GM12878 (cell line): ENCODE results near the gene GNAT1. TPM values are rescaled to one million over a fixed set of nuclear protein-coding genes. Genes with fewer than 3 reads are reported as not detected.

ENCODE experiments used
- ATAC-seq: fragments of 200-7000 bp; cut with Tn5 transposase; 3 replicates; pipeline ENCODE4 v1.9.1; 2020; ENCODE audit warnings: mild to moderate bottlenecking, moderate library complexity
- BruUV-seq: library from RNA; stranded (reverse); fragments of 400-500 nt; replicated peaks from 2 replicates; lab custom pipeline; 2021; lab: Mats Ljungman, UMichigan
- CTCF ChIA-PET: fragments of 300-600 bp; sonication (Branson Sonifier 250); formaldehyde crosslinking; extraction: SDS; loops from one replicate; lab custom pipeline; 2021; ENCODE audit warnings: inconsistent platforms; lab: Yijun Ruan, JAX
- POLR2A ChIA-PET: fragments of 350-600 bp; formaldehyde crosslinking; extraction: SDS; loops from one replicate; lab custom pipeline; 2021; ENCODE audit warnings: inconsistent platforms; lab: Charles Lee
- RAD21 ChIA-PET: fragments of 300-600 bp; sonication (Branson Sonifier 250); formaldehyde crosslinking; loops from one replicate; lab custom pipeline; 2023; ENCODE audit warnings: antibody characterized with exemption; ENCODE audit not compliant: unreplicated experiment; lab: Charles Lee
- SMC1A ChIA-PET: fragments of 300-600 bp; sonication (Branson Sonifier 250); formaldehyde crosslinking; loops from one replicate; lab custom pipeline; 2023; ENCODE audit not compliant: unreplicated experiment, uncharacterized antibody; lab: Charles Lee
- DNase-seq: peaks from one replicate; pipeline ENCODE4 v3.0.0-alpha.2; 2011; ENCODE audit warnings: low read depth, low spot score
- FAIRE-seq: peaks from 3 replicates; lab custom pipeline; 2011; peaks lifted over from hg19 to GRCh38; lab: Jason Lieb, UNC
- H2AFZ ChIP-seq: 2 replicates; pipeline ENCODE4 v1.6.0; 2011; ENCODE audit warnings: low read depth, low read length, control low read depth; ENCODE audit not compliant: control insufficient read depth
- H3K27ac ChIP-seq: 2 replicates; pipeline ENCODE4 v1.5.1; 2011; ENCODE audit warnings: control low read depth; ENCODE audit not compliant: control insufficient read depth, insufficient read depth
- H3K27me3 ChIP-seq, 2 experiments: replicated peaks in 1 of 2; 2 replicates each; pipeline versions ENCODE4 v1.6.0 to v1.6.1; 2011; ENCODE audit warnings: low read length in 1 of 2; ENCODE audit not compliant: control insufficient read depth in 2 of 2, insufficient read depth in 2 of 2
- H3K36me3 ChIP-seq, 2 experiments: 2 replicates each; pipeline ENCODE4 v1.5.1; 2011; ENCODE audit warnings: low read length in 1 of 2; ENCODE audit not compliant: control insufficient read depth in 2 of 2, insufficient read depth in 2 of 2
- H3K4me1 ChIP-seq: 2 replicates; pipeline ENCODE4 v1.6.1; 2011; ENCODE audit warnings: mild to moderate bottlenecking, low read length, moderate library complexity, mixed read lengths; ENCODE audit not compliant: control insufficient read depth, insufficient read depth
- H3K4me2 ChIP-seq: 2 replicates; pipeline ENCODE4 v1.6.0; 2011; ENCODE audit warnings: control low read depth; ENCODE audit not compliant: control insufficient read depth, insufficient read depth
- H3K4me3 ChIP-seq: fragments of 200-600 bp; sonication (generic); 2 replicates; pipeline ENCODE4 v1.5.1; 2016
- H3K79me2 ChIP-seq: 2 replicates; pipeline ENCODE4 v1.6.0; 2011; ENCODE audit warnings: low read length; ENCODE audit not compliant: control insufficient read depth, insufficient read depth
- H3K9ac ChIP-seq: 2 replicates; pipeline ENCODE4 v1.8.0; 2011; ENCODE audit warnings: low read length, control low read depth, mixed read lengths; ENCODE audit not compliant: control insufficient read depth, insufficient read depth
- H3K9me3 ChIP-seq: replicated peaks from 3 replicates; pipeline ENCODE4 v1.5.1; 2011; ENCODE audit warnings: mild to moderate bottlenecking, low read length; ENCODE audit not compliant: control insufficient read depth, insufficient read depth
- H4K20me1 ChIP-seq: 2 replicates; pipeline ENCODE4 v1.6.0; 2011; ENCODE audit not compliant: control insufficient read depth, insufficient read depth
- CHD2 ChIP-seq: IDR thresholded peaks from 2 replicates; pipeline ENCODE4 v1.6.1; 2011; ENCODE audit warnings: low read depth, low read length, improper control_type of control experiment, borderline replicate concordance
- CREB1 ChIP-seq: IDR thresholded peaks from 2 replicates; pipeline ENCODE4 v1.6.1; 2012; ENCODE audit warnings: low read depth, mild to moderate bottlenecking, inconsistent platforms
- EED ChIP-seq: sonication (generic); IDR thresholded peaks from 2 replicates; pipeline ENCODE4 v1.6.1; 2016; ENCODE audit warnings: antibody characterized with exemption, low read depth
- ESRRA ChIP-seq: IDR thresholded peaks from 2 replicates; pipeline ENCODE4 v1.6.1; 2012; ENCODE audit warnings: mild to moderate bottlenecking, low read length, improper control_type of control experiment
- KAT2A ChIP-seq: conservative IDR thresholded peaks from 2 replicates; pipeline ENCODE4 v1.6.1; 2011; ENCODE audit warnings: low read depth, low read length; ENCODE audit not compliant: control insufficient read depth
- MEF2A ChIP-seq: IDR thresholded peaks from 2 replicates; pipeline ENCODE4 v1.6.1; 2011; ENCODE audit warnings: low read depth, mild to moderate bottlenecking, low read length, moderate library complexity; ENCODE audit not compliant: insufficient read depth
- MXI1 ChIP-seq: fragments of 150-350 bp; IDR thresholded peaks from 2 replicates; pipeline ENCODE4 v1.6.1; 2011; ENCODE audit warnings: low read depth, mild to moderate bottlenecking, inconsistent platforms, low read length, improper control_type of control experiment
- NR2C1 ChIP-seq: fragments of 450-650 bp; IDR thresholded peaks from 2 replicates; pipeline ENCODE4 v1.6.1; 2017; ENCODE audit warnings: antibody characterized with exemption, mild to moderate bottlenecking, moderate library complexity
- PML ChIP-seq: IDR thresholded peaks from 2 replicates; pipeline ENCODE4 v1.6.1; 2012; ENCODE audit warnings: low read length, inconsistent platforms
- POLR2AphosphoS2 ChIP-seq: IDR thresholded peaks from 2 replicates; pipeline ENCODE4 v1.6.1; 2011; ENCODE audit warnings: low read depth, mild to moderate bottlenecking, low read length, improper control_type of control experiment, moderate library complexity
- POLR2AphosphoS5 ChIP-seq: IDR thresholded peaks from 2 replicates; pipeline ENCODE4 v1.6.1; 2011; ENCODE audit warnings: mild to moderate bottlenecking, low read length, inconsistent platforms
- RCOR1 ChIP-seq: conservative IDR thresholded peaks from 2 replicates; pipeline ENCODE4 v1.6.1; 2012; ENCODE audit warnings: low read depth, low read length, improper control_type of control experiment
- RELA ChIP-seq: fragments of 450-650 bp; IDR thresholded peaks from 2 replicates; pipeline ENCODE4 v1.8.0; 2014; ENCODE audit warnings: borderline replicate concordance; ENCODE audit not compliant: partially characterized antibody
- SUZ12 ChIP-seq: fragments of 200-600 bp; sonication (generic); IDR thresholded peaks from one replicate; pipeline ENCODE4 v1.6.1; 2018; ENCODE audit warnings: antibody characterized with exemption, mild to moderate bottlenecking; ENCODE audit not compliant: unreplicated experiment
- YY1 ChIP-seq: IDR thresholded peaks from 2 replicates; pipeline ENCODE4 v1.6.1; 2011; ENCODE audit warnings: low read depth, mild to moderate bottlenecking, low read length
- WGBS: methylation state at CpG from one replicate; pipeline ENCODE4 v1.1.6; 2016; ENCODE audit warnings: low lambda C conversion rate; ENCODE audit not compliant: insufficient replicate concordance, insufficient coverage; ENCODE audit errors: missing lambda C conversion rate; 5-methylcytosine and 5-hydroxymethylcytosine counted together
- in situ Hi-C: fragments of 300-500 bp; cut with MboI; formaldehyde crosslinking; loops from 9 replicates; pipeline ENCODE4 v1.14.3; 2018; ENCODE audit warnings: mixed read lengths
- intact Hi-C: fragments of 100-400 bp; cut with micrococcal nuclease; formaldehyde crosslinking; loops from one replicate; pipeline ENCODE4 v1.14.2; 2022; ENCODE audit not compliant: unreplicated experiment
- polyA plus RNA-seq, 11 experiments: library from polyadenylated mRNA; depleted of rRNA in 4 of 11; unstranded in 6 of 11; stranded (reverse) in 5 of 11; fragments of >200 nt; fragmentation: Nextera tagmentation in 4 of 11; fragmentation: Illumina TruSeq in 1 of 11; extraction: Ambion mirVana in 4 of 11; extraction: Trizol in 1 of 11; gene quantifications; 1 replicate in 1 of 11; 2 replicates in 10 of 11; pipeline versions ENCODE4 v1.2.1 to v1.2.3, GENCODE V29; 2011 to 2016; ENCODE audit warnings: inconsistent platforms in 2 of 11, missing spikeins in 2 of 11, low read depth in 1 of 11
- total RNA-seq, 4 experiments: library from RNA; depleted of rRNA in 3 of 4; stranded (reverse); fragments of >200 nt in 3 of 4; fragmentation: Illumina TruSeq in 1 of 4; extraction: Trizol in 1 of 4; gene quantifications; 2 replicates each; pipeline versions ENCODE4 v1.2.1 to v1.2.3, GENCODE V29; 2013 to 2021
- TF ChIP-seq, protein P1 (sequence below): fragments of 450-650 bp; IDR thresholded peaks from 2 replicates; pipeline ENCODE4 v1.6.1; 2016; ENCODE audit warnings: mild to moderate bottlenecking

GNAT1 gene
- total and polyA plus RNA-seq, 10 of the 15 experiments (the other 5 are each of a cell fraction or from before 2014, with no cell fraction given) = not detected

DNA sequence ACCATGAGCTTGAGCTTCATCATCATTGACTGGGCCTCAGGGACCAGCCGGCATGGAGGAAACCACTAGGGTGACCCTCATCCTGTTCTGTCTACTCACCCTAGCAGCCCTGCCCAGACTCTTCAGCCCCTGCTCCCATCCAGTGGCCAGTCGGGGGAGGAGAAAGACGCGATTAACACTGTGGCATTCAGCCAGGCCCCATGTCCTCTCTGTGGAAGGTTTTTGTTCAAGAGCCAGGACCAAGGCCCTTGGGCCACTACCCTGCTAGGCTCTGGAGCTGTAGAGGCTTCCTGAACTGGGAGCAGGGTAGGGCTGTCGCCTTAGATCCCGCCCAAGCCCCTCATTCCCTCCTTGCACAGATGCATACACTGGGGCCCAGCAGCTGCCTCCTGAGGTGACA, 28.7 kb downstream of the GNAT1 start:
- intact Hi-C loops = no loop called here
- Histone ChIP-seq H3K36me3 (no peaks in the 10 kb centered on the region), H3K79me2 (no peaks in the 10 kb centered on the region), H3K4me1 (peaks cover 3% of the 10 kb centered on the region; the same call in 1 of the 2 replicates), H2AFZ (no peak overlapping the region), H4K20me1 (no peaks in the 10 kb centered on the region), H3K27me3 (no peaks in the 10 kb centered on the region; a peak in 2 of 4 replicates), H3K4me3 (no peak overlapping the region), H3K4me2 (no peak overlapping the region), H3K9ac (no peak overlapping the region), H3K27ac (no peak overlapping the region), H3K9me3 (no peaks in the 10 kb centered on the region)
- no TSS peak for BruUV-seq
- SMC1A ChIA-PET = no interaction called here
- FAIRE-seq (no peak), DNase-seq (no peak), ATAC-seq (no peak)
- CTCF ChIA-PET = interaction anchor here (0.9 to 3.3 kb wide), 2 partner anchors 25 to 40 kb away, joined by 3 to 25 read pairs; no protein-coding TSS in a partner anchor
- 51% methylated on average over 6 of the region's 6 CpGs for WGBS
- RAD21 ChIA-PET = interaction anchor here (3.2 kb wide), 1 partner anchor 25 kb away, joined by 14 read pairs; no protein-coding TSS in a partner anchor
- in situ Hi-C loops = no loop called here
- POLR2A ChIA-PET = interaction anchor here (0.9 kb wide), 1 partner anchor 26 kb away, joined by 3 read pairs; no protein-coding TSS in a partner anchor
- no peak for TF ChIP-seq PML
- TF ChIP-seq, all 136 proteins: peak for 0

DNA sequence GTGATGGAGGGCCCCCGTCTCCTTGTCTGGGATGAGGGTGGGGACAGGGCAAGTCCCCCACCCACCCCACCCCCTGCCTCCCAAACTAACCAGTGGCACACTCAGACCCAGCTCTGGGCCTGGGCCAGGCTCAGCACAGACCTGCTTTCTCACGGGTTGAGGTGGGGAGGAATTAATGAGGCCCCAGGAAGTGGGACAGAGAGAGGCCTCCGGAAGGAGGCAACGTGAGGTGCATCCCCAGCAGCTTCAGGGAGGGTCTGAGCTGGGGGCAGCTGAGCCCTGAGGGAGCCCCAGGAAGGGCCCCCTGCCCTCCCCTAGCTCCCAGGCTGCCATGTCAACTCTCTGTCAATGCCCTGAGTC, 29.6 kb downstream of the GNAT1 start:
- no peaks in the 10 kb centered on the region for H3K79me2 ChIP-seq
- FAIRE-seq (no peak), ATAC-seq (peak; percentile 34; the same call in 2 of the 3 replicates), DNase-seq (no peak)
- H3K36me3 ChIP-seq = no peaks in the 10 kb centered on the region
- no peak overlapping the region for H3K4me3 ChIP-seq
- no peak overlapping the region for H3K9ac ChIP-seq
- H3K27ac ChIP-seq = no peak overlapping the region
- no peaks in the 10 kb centered on the region for H4K20me1 ChIP-seq
- CTCF ChIA-PET = interaction anchor here (0.5 to 3.3 kb wide), 8 partner anchors 22 to 252 kb away, joined by 3 to 25 read pairs (median 4); no protein-coding TSS in a partner anchor
- in situ Hi-C loops = no loop called here
- H3K4me2 ChIP-seq = no peak overlapping the region
- SMC1A ChIA-PET = interaction anchor here (1.1 kb wide), 2 partner anchors 15 to 26 kb away, joined by 3 to 4 read pairs; partner anchors contain the start of gene GNAI2
- 0 out of 2 replicates have a peak overlapping the region, but pooled peaks have one; percentile 51 for H2AFZ ChIP-seq
- peaks cover 3% of the 10 kb centered on the region; the same call in 1 of the 2 replicates for H3K4me1 ChIP-seq
- intact Hi-C loops = no loop called here
- no TSS peak for BruUV-seq
- POLR2A ChIA-PET = interaction anchor here (0.5 to 0.9 kb wide), 3 partner anchors 26 to 85 kb away, joined by 3 to 5 read pairs (median 3); no protein-coding TSS in a partner anchor
- no peaks in the 10 kb centered on the region for H3K9me3 ChIP-seq
- WGBS = 23% methylated on average over 4 of the region's 4 CpGs
- no peaks in the 10 kb centered on the region; a peak in 2 of 4 replicates for H3K27me3 ChIP-seq
- RAD21 ChIA-PET = interaction anchor here (1.0 to 3.2 kb wide), 2 partner anchors 26 to 51 kb away, joined by 3 to 14 read pairs; no protein-coding TSS in a partner anchor
- TF ChIP-seq RELA = no peak
- TF ChIP-seq ESRRA = no peak
- no peak for TF ChIP-seq CHD2
- TF ChIP-seq POLR2AphosphoS2 = no peak
- TF ChIP-seq MXI1 = no peak
- no peak for TF ChIP-seq CREB1
- no peak for TF ChIP-seq EED
- TF ChIP-seq RCOR1 = no peak
- TF ChIP-seq SUZ12 = no peak
- TF ChIP-seq MEF2A = no peak
- TF ChIP-seq YY1 = no peak
- TF ChIP-seq KAT2A = no peak
- TF ChIP-seq, protein P1, sequence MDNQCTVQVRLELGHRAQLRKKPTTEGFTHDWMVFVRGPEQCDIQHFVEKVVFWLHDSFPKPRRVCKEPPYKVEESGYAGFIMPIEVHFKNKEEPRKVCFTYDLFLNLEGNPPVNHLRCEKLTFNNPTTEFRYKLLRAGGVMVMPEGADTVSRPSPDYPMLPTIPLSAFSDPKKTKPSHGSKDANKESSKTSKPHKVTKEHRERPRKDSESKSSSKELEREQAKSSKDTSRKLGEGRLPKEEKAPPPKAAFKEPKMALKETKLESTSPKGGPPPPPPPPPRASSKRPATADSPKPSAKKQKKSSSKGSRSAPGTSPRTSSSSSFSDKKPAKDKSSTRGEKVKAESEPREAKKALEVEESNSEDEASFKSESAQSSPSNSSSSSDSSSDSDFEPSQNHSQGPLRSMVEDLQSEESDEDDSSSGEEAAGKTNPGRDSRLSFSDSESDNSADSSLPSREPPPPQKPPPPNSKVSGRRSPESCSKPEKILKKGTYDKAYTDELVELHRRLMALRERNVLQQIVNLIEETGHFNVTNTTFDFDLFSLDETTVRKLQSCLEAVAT = no peak
- no peak for TF ChIP-seq POLR2AphosphoS5
- TF ChIP-seq NR2C1 = no peak
